GM18526 (cell line): Measurements from ENCODE around the gene HOXD13.

Source experiments
- POLR2A ChIP-seq: IDR thresholded peaks from 3 replicates; pipeline ENCODE4 v1.6.1; 2011; ENCODE audit not compliant: insufficient read length; ENCODE audit errors: extremely low read depth

HOXD13 gene

DNA sequence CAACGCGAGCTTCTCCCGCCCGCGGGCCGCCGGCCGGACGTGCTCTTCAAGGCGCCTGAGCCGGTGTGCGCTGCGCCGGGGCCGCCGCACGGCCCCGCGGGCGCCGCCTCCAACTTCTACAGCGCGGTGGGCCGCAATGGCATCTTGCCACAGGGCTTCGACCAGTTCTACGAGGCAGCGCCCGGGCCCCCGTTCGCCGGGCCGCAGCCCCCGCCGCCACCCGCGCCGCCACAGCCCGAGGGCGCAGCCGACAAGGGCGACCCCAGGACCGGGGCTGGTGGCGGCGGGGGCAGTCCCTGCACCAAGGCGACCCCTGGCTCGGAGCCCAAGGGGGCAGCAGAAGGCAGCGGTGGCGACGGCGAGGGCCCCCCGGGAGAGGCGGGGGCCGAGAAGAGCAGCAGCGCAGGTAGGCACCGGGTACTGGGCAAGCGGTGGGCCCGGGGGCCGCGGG, 15.2 kb downstream of the HOXD13 start:
- TF ChIP-seq POLR2A, result no peak

DNA sequence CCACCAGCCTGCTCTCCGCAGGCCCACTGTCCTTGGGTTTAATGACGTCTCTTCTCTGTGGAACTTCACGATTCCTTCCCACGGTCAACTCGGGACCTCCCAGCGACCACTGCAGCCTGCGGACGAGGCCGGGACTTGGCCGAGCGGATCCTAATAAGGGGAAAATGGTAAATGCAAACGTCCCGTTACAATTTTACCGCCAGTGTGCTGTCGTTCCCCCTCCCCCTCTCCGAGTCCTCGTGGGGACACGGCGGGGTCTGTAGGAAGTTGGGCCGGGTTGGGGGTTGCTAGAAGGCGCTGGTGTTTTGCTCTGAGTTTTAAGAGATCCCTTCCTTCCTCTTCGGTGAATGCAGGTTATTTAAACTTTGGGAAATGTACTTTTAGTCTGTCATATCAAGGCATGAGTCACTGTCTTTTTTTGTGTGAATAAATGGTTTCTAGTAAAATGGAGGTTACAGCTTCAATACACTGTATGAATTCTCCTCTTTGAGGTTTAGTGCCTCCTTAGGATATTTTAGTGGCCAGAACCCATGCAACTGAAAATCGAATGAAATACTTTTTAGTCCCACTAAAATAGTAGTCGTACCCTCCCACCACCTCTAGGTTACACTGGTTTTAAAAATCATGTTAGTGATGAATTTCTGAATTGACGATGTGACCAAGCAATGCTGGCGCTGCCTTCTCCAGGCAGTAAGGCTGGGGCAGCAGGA, 16.8 kb downstream of the HOXD13 start:
- TF ChIP-seq POLR2A, result no peak

DNA sequence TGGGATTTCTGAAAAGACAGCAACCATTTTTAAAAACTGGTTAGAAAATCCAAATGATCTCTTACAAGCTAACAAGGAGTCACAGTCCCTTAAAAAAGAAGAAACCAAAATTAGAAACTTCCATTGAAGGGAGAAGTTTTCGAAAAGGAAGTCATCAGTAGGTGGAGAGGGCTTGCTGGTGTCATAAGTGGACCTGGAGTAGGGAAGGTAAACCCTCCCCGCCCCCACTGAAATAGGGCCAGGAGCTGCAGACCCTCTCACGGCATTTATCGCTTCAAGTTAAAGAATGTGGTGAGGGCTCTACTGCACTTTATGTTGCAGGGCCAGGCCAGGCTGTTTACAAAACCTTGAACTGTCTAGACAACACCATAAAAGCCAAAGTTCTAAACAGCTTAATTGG, 17.4 kb downstream of the HOXD13 start:
- no peak for TF ChIP-seq POLR2A

DNA sequence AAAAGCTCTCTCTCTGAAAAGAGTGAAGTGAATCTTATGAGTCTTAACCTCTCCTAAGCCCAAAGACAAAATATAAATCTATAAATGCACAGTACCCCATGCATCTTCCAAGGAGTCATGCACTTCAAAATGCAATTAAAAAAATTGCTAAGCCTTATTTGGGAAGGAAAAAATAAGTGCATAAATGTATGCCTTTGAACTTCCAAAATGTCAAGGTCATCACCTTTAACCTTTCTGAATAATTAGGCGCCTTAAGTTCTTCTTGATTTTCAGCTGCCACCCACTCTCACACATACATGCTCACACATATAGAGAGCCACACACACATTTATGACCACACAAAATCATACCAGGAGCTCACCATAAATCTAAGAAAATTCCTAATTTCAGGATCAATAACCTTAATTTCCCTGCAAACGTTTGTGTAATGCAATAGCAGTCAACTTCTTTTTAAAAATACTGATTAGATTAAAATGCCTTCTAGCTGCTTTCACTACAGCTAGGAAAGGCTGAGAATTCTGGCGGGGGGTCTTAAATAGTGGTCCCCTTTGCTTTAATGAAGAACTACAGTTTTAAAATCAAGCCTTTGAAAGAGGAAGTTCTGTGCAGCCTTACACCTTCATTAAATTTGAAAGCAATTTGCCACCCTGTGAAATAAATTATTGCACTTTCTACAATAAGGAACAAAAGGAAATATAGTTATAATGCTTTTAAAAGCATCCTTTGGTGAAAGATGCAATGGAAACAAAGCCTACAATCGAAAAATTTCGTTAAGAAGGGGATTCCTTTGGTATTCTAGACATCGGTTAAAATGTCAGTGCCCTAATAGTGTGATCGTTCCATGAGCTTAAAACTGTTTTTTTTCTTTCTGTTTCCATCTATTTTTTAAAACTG, 18.1 kb downstream of the HOXD13 start:
- no peak for TF ChIP-seq POLR2A

DNA sequence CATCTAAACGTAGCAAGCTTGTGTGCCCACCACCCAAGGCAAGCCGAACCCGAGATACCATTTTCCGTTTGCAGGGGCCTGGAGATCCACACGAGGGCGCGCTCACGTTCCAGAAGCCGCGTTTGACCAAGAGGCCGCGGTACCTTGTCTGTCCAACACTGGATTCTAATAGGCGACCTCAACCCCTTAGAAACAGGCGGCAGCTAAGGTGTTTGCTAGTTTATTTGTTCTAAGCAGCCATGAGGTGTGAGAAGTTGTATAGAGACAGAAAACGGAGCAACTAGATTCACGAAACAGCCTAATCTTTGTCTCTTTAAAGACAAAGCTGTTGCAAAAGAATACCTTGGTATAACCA, 18.8 kb downstream of the HOXD13 start:
- no peak for TF ChIP-seq POLR2A

DNA sequence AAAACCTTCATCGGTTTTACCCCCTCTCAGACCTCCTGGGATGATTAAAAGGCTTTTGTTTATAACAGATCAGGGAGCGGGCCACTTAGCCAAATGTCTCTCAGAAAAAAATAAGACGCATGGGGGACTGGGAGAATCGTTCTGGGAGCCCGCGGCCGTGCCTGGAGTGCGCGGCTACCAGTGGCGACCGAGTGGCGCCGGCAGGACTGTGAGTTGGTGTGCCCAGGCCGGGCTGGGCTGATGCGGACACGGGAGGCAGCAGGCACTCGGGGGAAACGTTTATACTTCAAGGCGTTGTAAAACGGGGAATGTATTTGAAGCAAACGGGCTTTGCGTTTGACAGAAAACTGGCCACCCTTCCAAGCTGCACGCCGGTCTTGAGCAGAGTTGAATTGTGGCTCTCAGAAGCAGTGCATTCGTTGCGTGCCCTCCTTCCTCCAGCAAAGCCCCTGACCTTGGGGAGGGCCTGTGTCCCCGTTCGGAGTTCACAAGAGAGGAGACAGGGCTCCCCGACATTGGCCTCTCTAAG, 19.4 kb downstream of the HOXD13 start:
- TF ChIP-seq POLR2A, result no peak

DNA sequence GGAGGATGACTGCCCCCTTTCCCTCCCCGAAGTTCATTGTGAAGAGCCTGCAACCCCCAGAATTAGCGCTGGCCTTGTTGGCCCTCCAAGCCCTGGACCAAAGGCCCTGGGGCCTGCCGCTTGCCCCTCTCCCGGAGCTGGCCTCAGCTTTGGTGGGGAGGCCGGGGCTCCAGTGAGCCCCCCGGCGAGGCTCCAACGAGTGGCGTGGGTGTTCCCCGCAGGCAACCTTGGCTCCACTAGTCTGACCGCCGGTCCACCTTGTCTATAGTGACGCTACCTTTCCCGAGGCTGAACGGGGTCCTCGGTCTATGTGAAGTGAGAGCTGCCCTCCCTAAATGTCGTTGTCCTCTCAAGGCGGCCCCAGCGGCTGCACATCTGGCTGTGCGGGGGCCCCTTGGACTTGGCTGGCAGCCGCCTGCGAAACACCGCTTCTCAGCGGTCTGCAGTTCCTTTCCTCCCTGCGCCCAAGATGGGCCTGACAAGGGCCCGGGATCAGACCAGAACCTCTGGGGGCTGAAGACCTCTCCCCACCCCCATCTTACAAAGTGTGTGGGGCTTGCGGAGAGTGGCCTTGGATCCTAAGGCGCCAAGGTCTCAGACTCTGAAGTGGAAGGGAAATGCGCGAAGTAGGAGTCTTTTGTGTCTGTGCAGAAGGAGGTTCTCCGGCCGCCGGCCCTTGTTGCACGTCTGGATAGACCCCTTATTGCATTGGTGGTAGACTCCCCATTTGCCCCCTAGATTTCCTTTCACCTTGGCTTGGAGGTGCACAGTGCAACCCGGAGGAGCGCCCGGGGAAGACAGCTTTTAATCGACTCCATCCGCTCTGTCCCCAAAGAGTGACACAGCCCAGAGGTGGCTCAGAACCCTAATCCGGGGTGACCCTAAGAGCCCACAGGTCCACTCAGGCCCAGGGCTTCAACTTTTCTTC, 20.1 kb downstream of the HOXD13 start:
- no peak for TF ChIP-seq POLR2A

DNA sequence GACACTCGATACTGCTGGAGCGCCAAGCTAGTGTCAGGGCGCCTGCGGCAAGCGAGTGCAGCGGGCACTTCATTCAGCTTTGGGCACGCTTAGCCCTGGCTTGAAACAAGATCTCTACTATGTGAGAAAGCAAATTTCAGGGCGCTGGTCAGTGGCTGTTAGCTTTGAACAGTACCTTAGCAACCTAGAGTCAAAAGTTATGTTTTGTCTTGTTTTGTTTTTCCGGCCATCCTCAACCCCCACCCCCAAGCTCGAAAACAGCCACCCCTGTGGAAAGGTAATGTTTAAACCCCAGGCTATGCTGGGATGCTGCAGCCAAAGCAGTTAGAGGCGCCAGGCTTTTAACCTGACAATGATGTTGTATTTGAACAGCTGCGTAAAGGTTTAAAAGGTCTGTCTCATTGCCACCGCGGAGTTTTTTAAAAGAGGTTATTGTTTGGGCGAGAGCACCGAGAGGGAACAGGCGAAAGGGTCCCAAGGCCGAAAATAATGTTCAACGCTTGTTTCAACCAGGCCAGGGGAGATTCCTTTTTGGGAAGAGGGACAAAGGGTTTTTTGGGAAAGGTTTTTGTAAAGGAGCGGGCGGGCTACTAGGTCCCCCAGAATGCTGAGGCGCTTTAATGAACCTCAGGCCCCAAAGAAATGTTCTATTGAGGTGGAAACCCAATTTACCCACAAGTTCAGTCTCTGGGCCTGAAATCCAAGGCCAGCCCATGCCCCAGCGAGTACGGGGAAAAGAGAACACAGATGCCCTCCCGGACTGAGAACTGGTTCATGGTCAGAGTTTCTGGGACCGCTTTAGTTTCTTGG, 21.8 kb downstream of the HOXD13 start:
- TF ChIP-seq POLR2A, result no peak

DNA sequence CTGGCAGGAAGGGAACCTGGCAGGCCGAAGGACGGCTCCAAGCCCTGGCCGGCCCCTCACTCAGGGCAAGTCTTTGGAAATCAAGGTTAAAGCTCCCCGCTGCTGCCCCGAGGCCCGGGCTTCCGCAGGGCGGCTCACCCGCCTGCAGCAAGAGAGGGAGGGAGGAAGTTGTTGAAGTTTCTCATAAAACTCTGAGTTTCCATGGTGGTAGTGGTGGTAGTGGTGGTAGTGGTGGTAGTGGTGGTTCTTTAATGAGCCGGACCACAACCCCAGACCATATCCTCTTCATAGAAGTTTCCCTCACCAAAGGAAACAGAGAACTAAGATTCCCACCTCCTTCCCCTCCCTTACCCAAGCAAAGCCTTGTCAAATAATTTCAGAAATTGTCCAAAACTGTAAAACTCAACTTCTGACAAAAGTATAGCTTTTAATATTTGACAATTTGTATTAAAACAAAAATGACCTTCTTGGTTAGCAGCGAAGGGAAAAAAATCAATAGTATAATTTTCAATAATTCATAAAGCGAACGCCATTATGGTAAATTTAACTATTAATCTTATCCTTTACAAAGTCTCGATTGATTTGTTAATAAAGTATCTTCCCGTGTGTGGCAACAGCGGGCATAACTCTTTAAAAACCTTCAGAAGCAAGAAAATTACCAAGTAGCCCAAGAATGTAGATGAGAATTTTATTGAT, 22.6 kb downstream of the HOXD13 start:
- no peak for TF ChIP-seq POLR2A

DNA sequence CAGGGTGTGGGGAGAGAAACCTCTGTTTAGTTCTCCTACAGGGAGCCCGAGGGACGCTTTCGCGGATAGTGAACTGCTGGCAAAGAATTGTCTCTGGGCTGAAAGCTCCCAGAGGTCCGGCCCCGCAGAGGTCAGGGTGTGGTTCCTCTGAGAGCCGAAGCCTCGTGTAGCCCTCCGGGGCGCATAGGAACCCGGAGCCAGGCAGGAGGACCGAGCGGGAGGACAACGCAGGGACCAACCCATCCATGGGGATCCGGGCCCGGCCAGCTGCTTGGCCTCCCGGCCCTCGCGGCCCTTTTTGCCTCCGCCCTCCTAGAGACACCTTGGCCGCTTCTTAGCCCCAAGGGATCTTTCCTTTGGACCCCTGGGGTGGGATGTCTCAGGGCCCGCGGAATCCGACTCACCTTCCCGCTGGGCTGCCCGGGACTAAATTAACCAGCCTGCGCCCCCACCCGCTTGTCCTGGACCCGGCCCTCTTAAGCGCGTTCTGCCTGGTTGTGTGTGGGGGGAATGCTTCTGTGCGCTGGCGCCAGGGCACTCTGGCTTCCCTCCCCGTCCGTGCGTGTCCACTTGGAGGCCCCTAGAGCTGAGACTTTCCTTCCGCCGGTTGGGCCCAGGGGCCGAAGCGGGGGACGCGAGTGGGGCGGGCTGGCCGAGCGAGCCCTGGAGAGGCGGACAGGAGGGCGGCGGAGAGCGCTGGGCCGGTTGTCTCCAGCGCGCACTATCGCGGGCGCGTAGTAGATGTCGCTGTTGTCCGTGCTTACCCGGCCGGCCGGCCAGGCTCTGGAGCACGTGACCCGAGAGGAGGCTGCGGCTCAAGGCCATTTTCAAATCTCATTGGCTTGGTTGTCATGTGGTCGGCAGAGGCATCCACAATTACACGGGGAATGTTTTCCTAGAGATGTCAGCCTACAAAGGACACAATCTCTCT, 23.6 kb downstream of the HOXD13 start, which contains the start of gene HOXD10:
HOXD10 (plus strand) TSS at position 896 of the 931 bp plus-strand sequence. CDS start 56 bp downstream, outside the sequence.
- TF ChIP-seq POLR2A, result no peak

DNA sequence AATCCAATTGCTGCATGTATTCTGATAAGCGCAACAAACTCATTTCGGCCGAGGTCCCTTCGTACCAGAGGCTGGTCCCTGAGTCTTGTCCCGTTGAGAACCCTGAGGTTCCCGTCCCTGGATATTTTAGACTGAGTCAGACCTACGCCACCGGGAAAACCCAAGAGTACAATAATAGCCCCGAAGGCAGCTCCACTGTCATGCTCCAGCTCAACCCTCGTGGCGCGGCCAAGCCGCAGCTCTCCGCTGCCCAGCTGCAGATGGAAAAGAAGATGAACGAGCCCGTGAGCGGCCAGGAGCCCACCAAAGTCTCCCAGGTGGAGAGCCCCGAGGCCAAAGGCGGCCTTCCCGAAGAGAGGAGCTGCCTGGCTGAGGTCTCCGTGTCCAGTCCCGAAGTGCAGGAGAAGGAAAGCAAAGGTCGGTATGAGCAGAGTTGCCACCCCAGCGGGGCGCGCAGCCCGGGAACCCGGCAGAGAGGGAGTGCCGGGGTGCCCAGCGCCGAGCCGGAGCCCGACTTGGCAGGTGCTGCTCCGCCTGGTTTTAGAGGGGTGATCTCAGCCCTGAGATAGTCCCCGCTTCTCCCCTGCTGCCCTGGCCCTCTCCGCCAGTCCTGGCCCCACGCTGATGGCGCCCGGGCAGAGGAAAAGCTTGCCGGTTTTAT, 24.8 kb downstream of the HOXD13 start:
- no peak for TF ChIP-seq POLR2A

DNA sequence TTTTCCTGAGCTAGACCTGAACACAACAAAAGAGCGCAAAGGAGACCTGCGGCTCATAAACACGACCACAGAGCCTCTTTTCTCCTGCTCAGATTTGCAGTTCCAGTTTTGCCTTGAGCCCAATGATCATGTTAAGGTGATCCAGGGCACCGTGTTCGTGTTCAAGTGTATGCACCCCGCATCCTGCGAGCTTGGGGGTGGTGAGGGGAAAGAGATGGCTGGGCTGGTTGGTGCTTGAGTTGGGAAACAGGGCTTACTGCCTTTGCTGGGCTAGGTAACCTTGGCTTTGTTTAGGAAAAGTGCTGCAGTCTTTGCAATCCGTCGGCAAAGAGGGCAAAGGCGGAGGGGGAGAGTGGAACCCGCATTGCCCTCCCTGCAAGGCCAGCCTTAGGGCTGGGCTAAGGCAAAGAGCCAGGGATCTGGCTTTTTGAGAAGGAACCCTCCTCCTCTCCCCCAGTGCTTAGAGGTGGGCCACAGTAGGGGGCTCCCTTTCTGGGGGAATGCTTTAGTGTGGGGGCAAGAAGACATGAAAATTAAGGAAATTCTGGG, 25.4 kb downstream of the HOXD13 start:
- no peak for TF ChIP-seq POLR2A
